Right ventricle myocardium inferior (tissue), 1 donor: Measurements from ENCODE around the gene ONECUT1. TPM values are rescaled to one million over a fixed set of nuclear protein-coding genes. Genes with fewer than 3 reads are reported as not detected.

Source experiments
- ATAC-seq: fragments of 200-7000 bp; cut with Tn5 transposase; one replicate; pipeline ENCODE4 v1.9.1; 2020; ENCODE audit warnings: mild to moderate bottlenecking, moderate library complexity
- DNase-seq: peaks from one replicate; pipeline ENCODE4 v3.0.0; 2021; ENCODE audit errors: missing footprints
- intact Hi-C: fragments of 100-400 bp; cut with DNase I; formaldehyde crosslinking; loops from one replicate; pipeline ENCODE4 v1.11.0; 2022
- total RNA-seq: library from RNA; stranded (reverse); fragmentation: NEBNext Ultra II Directional; extraction: Animal tissue kit (Norgen Biotek cat#: 25700); gene quantifications from one replicate; pipeline ENCODE4 v1.2.1, GENCODE V29; 2021
- donor health status: DM: no; HTN: yes; CAD: no; lungs with severe emphysema.

The ONECUT1 gene
- total RNA-seq, 1 donor from 2014 or later: not detected

GRCh38 chr15:52784799-52785671 is 5.1 kb downstream of the ONECUT1 start:
- ATAC-seq: no peak
- intact Hi-C loops: loop anchor here (5.0 kb wide), 2 partner anchors 412 to 932 kb away; no protein-coding TSS in a partner anchor
- no peak for DNase-seq

- intact Hi-C loops: loop anchor here (5.0 kb wide), 2 partner anchors 413 to 933 kb away; no protein-coding TSS in a partner anchor
- DNase-seq (no peak), ATAC-seq (no peak)
Observed at GRCh38 chr15:52783929-52784798, 6.0 kb downstream of the ONECUT1 start.

- intact Hi-C loops: loop anchor here (5.0 kb wide), 2 partner anchors 414 to 934 kb away; no protein-coding TSS in a partner anchor
- no peak for DNase-seq
- ATAC-seq: no peak
Observed at GRCh38 chr15:52783191-52783829, 6.8 kb downstream of the ONECUT1 start.

GRCh38 chr15:52782514-52782913 is 7.6 kb downstream of the ONECUT1 start:
- intact Hi-C loops: loop anchor here (5.0 kb wide), 2 partner anchors 415 to 935 kb away; no protein-coding TSS in a partner anchor
- ATAC-seq (no peak), DNase-seq (no peak)

GRCh38 chr15:52780172-52780980 is 9.8 kb downstream of the ONECUT1 start:
- intact Hi-C loops: loop anchor here (5.0 kb wide), 2 partner anchors 417 to 937 kb away; no protein-coding TSS in a partner anchor
- ATAC-seq (peak; percentile 50), DNase-seq (no peak)

GRCh38 chr15:52778457-52778856 is 11.7 kb downstream of the ONECUT1 start:
- DNase-seq: no peak
- no peak for ATAC-seq
- intact Hi-C loops: no loop called here

- intact Hi-C loops: no loop called here
- ATAC-seq (no peak), DNase-seq (no peak)
Observed at GRCh38 chr15:52772766-52773165, 17.4 kb downstream of the ONECUT1 start.

- intact Hi-C loops: no loop called here
- DNase-seq (no peak), ATAC-seq (no peak)
Observed at GRCh38 chr15:52765785-52766184, 24.4 kb downstream of the ONECUT1 start.

- intact Hi-C loops: no loop called here
- no peak for DNase-seq
- ATAC-seq: no peak
Observed at GRCh38 chr15:52764731-52765130, 25.4 kb downstream of the ONECUT1 start.

- intact Hi-C loops: no loop called here
- ATAC-seq: no peak
Observed at GRCh38 chr15:52762621-52763020, 27.5 kb downstream of the ONECUT1 start.

GRCh38 chr15:52760562-52760961 is 29.6 kb downstream of the ONECUT1 start:
- no peak for DNase-seq
- no peak for ATAC-seq

More at GRCh38 chr15:52762621-52763020, 27.5 kb downstream of the ONECUT1 start:
- DNase-seq: no peak

GRCh38 chr15:52759969-52760368 is 30.2 kb downstream of the ONECUT1 start:
- ATAC-seq (no peak), DNase-seq (no peak)
- intact Hi-C loops: no loop called here

More at GRCh38 chr15:52760562-52760961, 29.6 kb downstream of the ONECUT1 start:
- intact Hi-C loops: no loop called here

- DNase-seq (no peak), ATAC-seq (no peak)
- intact Hi-C loops: no loop called here
Observed at GRCh38 chr15:52757496-52757895, 32.6 kb downstream of the ONECUT1 start.

- intact Hi-C loops: no loop called here
- ATAC-seq (no peak), DNase-seq (no peak)
Observed at GRCh38 chr15:52751522-52751921, 38.6 kb downstream of the ONECUT1 start.

- intact Hi-C loops: no loop called here
- ATAC-seq (no peak), DNase-seq (no peak)
Observed at GRCh38 chr15:52749258-52749657, 40.9 kb downstream of the ONECUT1 start.

- intact Hi-C loops: no loop called here
- no peak for DNase-seq
- no peak for ATAC-seq
Observed at GRCh38 chr15:52746162-52746757, 43.9 kb downstream of the ONECUT1 start.

GRCh38 chr15:52745326-52746161 is 44.6 kb downstream of the ONECUT1 start:
- intact Hi-C loops: no loop called here
- DNase-seq (no peak), ATAC-seq (no peak)
